Measurements from ENCODE around the gene LRRC73.

GRCh38 chr6:43496370-43497128, 13.6 kb downstream of the LRRC73 start:
- TF ChIP-seq POLR2AphosphoS5 (IDR thresholded peaks at IDR 0.05; ENCODE audit: borderline replicate concordance, low read depth, low read length) = no peak
- TF ChIP-seq EZH2 (IDR thresholded peaks at IDR 0.05) = no peak
